Measurements from ENCODE around the gene KIAA0825.

Gene KIAA0825

DNA sequence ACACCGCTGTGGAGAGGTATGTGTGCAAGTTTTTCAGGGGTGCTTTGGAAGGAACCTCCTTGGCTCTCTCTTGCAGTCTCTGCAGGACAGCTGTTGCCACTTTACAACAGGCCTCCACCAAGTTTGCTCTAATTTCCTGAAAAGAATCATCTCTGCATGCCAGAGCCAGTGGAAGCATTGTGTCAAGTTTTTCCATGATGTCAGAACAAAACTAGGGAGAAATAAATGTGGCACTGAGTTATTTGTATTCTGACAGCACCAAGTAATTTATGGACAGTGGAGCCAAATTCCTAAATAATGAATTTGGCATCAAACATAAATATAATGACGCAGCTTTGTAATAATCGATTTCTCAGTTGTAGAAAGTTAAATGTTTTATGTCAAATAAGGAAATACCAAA is 146.9 kb downstream of the KIAA0825 start:
- H3K4me3 ChIP-seq (ENCODE audit: low read length in 2 of 2): no peak overlapping the region
- H3K9ac ChIP-seq (ENCODE audit: low read depth in 1 of 2, low read length in 2 of 2): no peak overlapping the region
- no peaks in the 10 kb centered on the region for H3K27me3 ChIP-seq (ENCODE audit: control insufficient read depth in 2 of 2, insufficient read depth in 2 of 2, low read length in 2 of 2)
- H3K36me3 ChIP-seq (ENCODE audit: control insufficient read depth in 2 of 2, insufficient read depth in 2 of 2, low read length in 2 of 2): no peaks in the 10 kb centered on the region
- no peaks in the 10 kb centered on the region for H3K9me3 ChIP-seq (ENCODE audit: control insufficient read depth in 2 of 2, low read length in 2 of 2)
- H3K27ac ChIP-seq (ENCODE audit: low read depth in 2 of 2, low read length in 2 of 2): no peak overlapping the region
- no peaks in the 10 kb centered on the region for H3K4me1 ChIP-seq (ENCODE audit: control insufficient read depth in 2 of 2, insufficient read depth in 2 of 2, low read length in 2 of 2)

DNA sequence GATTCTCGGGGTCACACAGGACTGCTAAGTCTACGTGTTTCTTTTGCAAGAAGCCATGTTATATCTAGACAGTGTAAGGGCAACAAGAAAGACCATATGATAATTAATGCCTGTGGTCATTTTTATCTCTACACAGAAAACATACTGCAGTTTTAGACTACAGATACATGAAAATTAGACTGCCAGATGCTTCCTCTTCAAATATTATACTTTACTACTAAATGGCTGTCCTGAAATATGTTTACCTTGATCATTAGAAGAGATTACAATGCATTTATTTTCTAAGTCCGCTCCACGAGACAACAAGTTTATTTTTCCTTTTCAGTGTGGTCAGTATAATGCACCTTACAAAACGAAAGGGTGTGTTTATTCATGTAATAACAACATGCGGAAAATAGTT is 147.6 kb downstream of the KIAA0825 start:
- no peak overlapping the region for H3K9ac ChIP-seq (ENCODE audit: low read depth in 1 of 2, low read length in 2 of 2)
- H3K27me3 ChIP-seq (ENCODE audit: control insufficient read depth in 2 of 2, insufficient read depth in 2 of 2, low read length in 2 of 2): no peaks in the 10 kb centered on the region
- no peaks in the 10 kb centered on the region for H3K9me3 ChIP-seq (ENCODE audit: control insufficient read depth in 2 of 2, low read length in 2 of 2)
- H3K4me3 ChIP-seq (ENCODE audit: low read length in 2 of 2): no peak overlapping the region
- no peak overlapping the region for H3K27ac ChIP-seq (ENCODE audit: low read depth in 2 of 2, low read length in 2 of 2)
- no peaks in the 10 kb centered on the region for H3K4me1 ChIP-seq (ENCODE audit: control insufficient read depth in 2 of 2, insufficient read depth in 2 of 2, low read length in 2 of 2)
- no peaks in the 10 kb centered on the region for H3K36me3 ChIP-seq (ENCODE audit: control insufficient read depth in 2 of 2, insufficient read depth in 2 of 2, low read length in 2 of 2)

DNA sequence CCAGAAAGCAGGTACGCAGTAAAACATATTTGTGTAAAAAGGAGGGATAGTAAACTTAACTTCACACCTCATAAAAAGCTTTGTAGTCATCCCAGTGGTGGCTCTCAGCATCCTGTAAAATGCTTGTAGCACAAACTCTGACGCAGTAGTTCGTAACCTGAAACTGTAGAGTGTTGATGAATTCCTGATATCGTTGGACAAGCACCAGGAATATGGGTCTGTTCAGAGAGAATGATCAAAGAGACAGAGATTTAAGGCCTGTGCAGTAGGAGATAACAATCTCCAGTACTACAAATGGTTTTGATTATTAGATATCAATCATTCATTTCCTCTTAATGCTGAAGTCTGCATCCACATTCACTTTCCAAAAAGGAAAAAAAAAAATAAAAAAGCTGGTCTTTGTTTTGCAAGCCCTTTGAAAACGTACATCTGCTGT is 148.5 kb downstream of the KIAA0825 start:
- no peaks in the 10 kb centered on the region for H3K27me3 ChIP-seq (ENCODE audit: control insufficient read depth in 2 of 2, insufficient read depth in 2 of 2, low read length in 2 of 2)
- H3K27ac ChIP-seq (ENCODE audit: low read depth in 2 of 2, low read length in 2 of 2): no peak overlapping the region
- no peaks in the 10 kb centered on the region for H3K36me3 ChIP-seq (ENCODE audit: control insufficient read depth in 2 of 2, insufficient read depth in 2 of 2, low read length in 2 of 2)
- H3K9me3 ChIP-seq (ENCODE audit: control insufficient read depth in 2 of 2, low read length in 2 of 2): no peaks in the 10 kb centered on the region
- H3K4me1 ChIP-seq (ENCODE audit: control insufficient read depth in 2 of 2, insufficient read depth in 2 of 2, low read length in 2 of 2): no peaks in the 10 kb centered on the region
- H3K9ac ChIP-seq (ENCODE audit: low read depth in 1 of 2, low read length in 2 of 2): no peak overlapping the region
- H3K4me3 ChIP-seq (ENCODE audit: low read length in 2 of 2): no peak overlapping the region

GRCh38 chr5:94467954-94468930 is 150.2 kb downstream of the KIAA0825 start:
- H3K9ac ChIP-seq (ENCODE audit: low read depth in 1 of 2, low read length in 2 of 2): no peak overlapping the region
- no peak overlapping the region for H3K4me3 ChIP-seq (ENCODE audit: low read length in 2 of 2)
- H3K36me3 ChIP-seq (ENCODE audit: control insufficient read depth in 2 of 2, insufficient read depth in 2 of 2, low read length in 2 of 2): no peaks in the 10 kb centered on the region
- no peaks in the 10 kb centered on the region for H3K4me1 ChIP-seq (ENCODE audit: control insufficient read depth in 2 of 2, insufficient read depth in 2 of 2, low read length in 2 of 2)
- no peaks in the 10 kb centered on the region for H3K27me3 ChIP-seq (ENCODE audit: control insufficient read depth in 2 of 2, insufficient read depth in 2 of 2, low read length in 2 of 2)
- no peak overlapping the region for H3K27ac ChIP-seq (ENCODE audit: low read depth in 2 of 2, low read length in 2 of 2)
- H3K9me3 ChIP-seq (ENCODE audit: control insufficient read depth in 2 of 2, low read length in 2 of 2): no peaks in the 10 kb centered on the region

DNA sequence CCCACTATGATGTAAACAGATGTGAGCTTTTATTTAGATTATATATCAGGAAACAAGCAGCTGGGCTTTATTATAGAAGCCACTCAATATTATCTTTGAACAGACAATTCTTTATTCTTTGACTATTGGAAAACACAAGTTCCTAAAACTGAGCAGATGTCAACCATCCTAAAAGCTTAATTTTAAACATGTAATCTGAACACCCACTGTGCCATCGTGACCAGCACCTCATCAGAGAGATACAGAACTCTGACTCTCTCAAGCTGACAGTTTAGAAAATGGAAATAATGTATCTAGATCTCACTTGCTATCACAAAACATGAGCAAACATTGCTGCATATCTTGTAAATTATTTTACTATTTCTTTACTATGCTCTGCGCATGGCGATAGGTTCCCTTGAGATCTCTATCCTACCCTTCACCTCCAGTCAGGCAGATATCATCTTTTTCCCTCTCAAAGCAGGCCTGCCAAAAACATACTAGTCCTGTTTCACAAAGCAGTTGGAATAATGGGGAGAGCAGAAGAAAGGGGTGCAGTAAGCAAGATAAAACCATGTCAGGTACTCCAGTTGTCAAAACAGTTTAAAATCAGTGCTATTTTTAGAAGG is 151.0 kb downstream of the KIAA0825 start:
- no peak overlapping the region for H3K27ac ChIP-seq (ENCODE audit: low read depth in 2 of 2, low read length in 2 of 2)
- H3K9me3 ChIP-seq (ENCODE audit: control insufficient read depth in 2 of 2, low read length in 2 of 2): no peaks in the 10 kb centered on the region

DNA sequence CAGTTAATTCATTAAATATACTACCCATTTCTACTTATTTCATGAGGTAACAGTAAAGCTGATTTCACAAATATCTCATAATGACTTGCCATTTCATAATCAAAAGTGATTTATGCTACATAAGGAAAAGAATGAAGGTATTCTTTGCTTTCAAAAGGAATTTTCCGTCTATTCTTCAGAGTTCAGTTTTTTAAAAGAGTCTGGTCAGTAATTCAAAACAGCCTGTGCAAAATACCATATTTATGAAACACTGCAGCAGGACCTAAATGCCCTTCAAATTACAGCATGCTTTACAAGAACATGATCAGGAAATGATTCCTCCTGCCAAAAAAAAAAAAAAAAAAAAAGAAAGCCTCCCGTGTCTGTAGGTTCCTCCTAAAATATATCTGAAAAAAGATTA is 154.7 kb downstream of the KIAA0825 start:
- Histone ChIP-seq H3K4me3 (ENCODE audit: low read length in 2 of 2) (no peak overlapping the region), H3K27ac (ENCODE audit: low read depth in 2 of 2, low read length in 2 of 2) (no peak overlapping the region), H3K9ac (ENCODE audit: low read depth in 1 of 2, low read length in 2 of 2) (no peak overlapping the region), H3K4me1 (ENCODE audit: control insufficient read depth in 2 of 2, insufficient read depth in 2 of 2, low read length in 2 of 2) (no peaks in the 10 kb centered on the region), H3K27me3 (ENCODE audit: control insufficient read depth in 2 of 2, insufficient read depth in 2 of 2, low read length in 2 of 2) (no peaks in the 10 kb centered on the region), H3K9me3 (ENCODE audit: control insufficient read depth in 2 of 2, low read length in 2 of 2) (no peaks in the 10 kb centered on the region), H3K36me3 (ENCODE audit: control insufficient read depth in 2 of 2, insufficient read depth in 2 of 2, low read length in 2 of 2) (no peaks in the 10 kb centered on the region)

More for the DNA sequence above, 151.0 kb downstream of the KIAA0825 start:
- Histone ChIP-seq H3K36me3 (ENCODE audit: control insufficient read depth in 2 of 2, insufficient read depth in 2 of 2, low read length in 2 of 2) (no peaks in the 10 kb centered on the region), H3K9ac (ENCODE audit: low read depth in 1 of 2, low read length in 2 of 2) (no peak overlapping the region), H3K4me3 (ENCODE audit: low read length in 2 of 2) (no peak overlapping the region), H3K27me3 (ENCODE audit: control insufficient read depth in 2 of 2, insufficient read depth in 2 of 2, low read length in 2 of 2) (no peaks in the 10 kb centered on the region), H3K4me1 (ENCODE audit: control insufficient read depth in 2 of 2, insufficient read depth in 2 of 2, low read length in 2 of 2) (no peaks in the 10 kb centered on the region)

DNA sequence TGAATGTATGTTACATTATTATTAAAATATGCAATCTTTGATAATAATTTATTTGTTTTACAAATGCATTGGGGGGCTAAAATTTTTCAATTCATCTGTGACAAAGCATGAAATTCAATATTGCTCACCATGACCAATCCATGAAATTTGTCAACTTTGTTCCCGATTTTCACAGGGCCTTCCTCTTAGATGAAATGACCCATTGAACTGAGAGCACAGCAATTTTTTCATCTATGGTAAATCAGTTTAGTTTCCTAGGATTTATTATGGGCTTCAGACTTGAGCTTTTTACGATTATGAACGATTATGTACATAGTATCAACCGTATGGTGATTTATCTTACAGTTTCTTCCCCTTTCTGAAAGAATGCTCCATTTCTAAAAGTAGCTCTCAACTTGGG is 157.3 kb downstream of the KIAA0825 start:
- H3K27me3 ChIP-seq (ENCODE audit: control insufficient read depth in 2 of 2, insufficient read depth in 2 of 2, low read length in 2 of 2): no peaks in the 10 kb centered on the region
- no peaks in the 10 kb centered on the region for H3K4me1 ChIP-seq (ENCODE audit: control insufficient read depth in 2 of 2, insufficient read depth in 2 of 2, low read length in 2 of 2)
- no peaks in the 10 kb centered on the region for H3K9me3 ChIP-seq (ENCODE audit: control insufficient read depth in 2 of 2, low read length in 2 of 2)
- H3K9ac ChIP-seq (ENCODE audit: low read depth in 1 of 2, low read length in 2 of 2): no peak overlapping the region
- no peaks in the 10 kb centered on the region for H3K36me3 ChIP-seq (ENCODE audit: control insufficient read depth in 2 of 2, insufficient read depth in 2 of 2, low read length in 2 of 2)
- H3K4me3 ChIP-seq (ENCODE audit: low read length in 2 of 2): no peak overlapping the region
- H3K27ac ChIP-seq (ENCODE audit: low read depth in 2 of 2, low read length in 2 of 2): no peak overlapping the region

DNA sequence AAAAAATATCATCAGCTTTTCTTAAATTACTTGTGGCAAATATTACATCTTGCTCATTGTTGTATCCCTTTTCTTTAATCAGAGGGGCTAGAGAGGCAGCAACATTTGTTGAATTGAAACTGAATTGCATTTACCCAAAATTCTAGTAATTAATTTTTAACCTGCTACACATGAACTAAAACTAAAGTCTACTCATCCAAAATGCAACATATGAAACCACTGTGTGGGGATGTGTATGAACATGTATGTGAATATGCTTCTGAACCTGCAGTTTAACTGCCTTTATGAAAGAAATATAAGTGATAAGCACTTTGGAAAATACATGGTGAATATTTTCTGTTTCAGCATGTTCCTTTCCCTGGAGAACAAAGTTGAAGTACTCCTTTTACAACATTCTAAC is 158.5 kb downstream of the KIAA0825 start:
- no peak overlapping the region for H3K9ac ChIP-seq (ENCODE audit: low read depth in 1 of 2, low read length in 2 of 2)
- no peak overlapping the region for H3K27ac ChIP-seq (ENCODE audit: low read depth in 2 of 2, low read length in 2 of 2)
- no peaks in the 10 kb centered on the region for H3K4me1 ChIP-seq (ENCODE audit: control insufficient read depth in 2 of 2, insufficient read depth in 2 of 2, low read length in 2 of 2)
- no peak overlapping the region for H3K4me3 ChIP-seq (ENCODE audit: low read length in 2 of 2)
- H3K36me3 ChIP-seq (ENCODE audit: control insufficient read depth in 2 of 2, insufficient read depth in 2 of 2, low read length in 2 of 2): no peaks in the 10 kb centered on the region
- no peaks in the 10 kb centered on the region for H3K27me3 ChIP-seq (ENCODE audit: control insufficient read depth in 2 of 2, insufficient read depth in 2 of 2, low read length in 2 of 2)
- no peaks in the 10 kb centered on the region for H3K9me3 ChIP-seq (ENCODE audit: control insufficient read depth in 2 of 2, low read length in 2 of 2)

- Histone ChIP-seq H3K4me3 (ENCODE audit: low read length in 2 of 2) (no peak overlapping the region), H3K4me1 (ENCODE audit: control insufficient read depth in 2 of 2, insufficient read depth in 2 of 2, low read length in 2 of 2) (no peaks in the 10 kb centered on the region), H3K36me3 (ENCODE audit: control insufficient read depth in 2 of 2, insufficient read depth in 2 of 2, low read length in 2 of 2) (no peaks in the 10 kb centered on the region), H3K9ac (ENCODE audit: low read depth in 1 of 2, low read length in 2 of 2) (no peak overlapping the region), H3K27ac (ENCODE audit: low read depth in 2 of 2, low read length in 2 of 2) (no peak overlapping the region), H3K9me3 (ENCODE audit: control insufficient read depth in 2 of 2, low read length in 2 of 2) (no peaks in the 10 kb centered on the region), H3K27me3 (ENCODE audit: control insufficient read depth in 2 of 2, insufficient read depth in 2 of 2, low read length in 2 of 2) (no peaks in the 10 kb centered on the region)
Observed at GRCh38 chr5:94457788-94458187, 160.6 kb downstream of the KIAA0825 start.

DNA sequence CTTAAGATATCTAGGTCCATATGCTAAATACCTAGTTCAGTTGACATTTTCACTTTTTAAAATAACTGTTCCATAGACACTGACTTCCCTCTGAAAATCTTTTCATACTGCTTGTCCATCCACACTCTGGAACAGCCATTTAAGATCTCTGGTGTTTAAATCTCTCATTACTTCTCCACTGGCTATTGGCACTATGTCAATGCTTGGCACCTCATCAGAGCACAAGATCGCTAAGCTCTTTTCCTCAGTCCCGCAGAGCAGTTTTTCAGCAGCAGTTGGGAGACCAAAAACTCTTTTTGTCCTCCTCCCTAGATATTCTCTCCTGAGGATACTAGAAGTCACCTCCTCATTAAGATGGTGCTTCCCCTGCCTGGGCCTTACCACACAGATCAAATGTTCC is 172.7 kb downstream of the KIAA0825 start:
- H3K4me3 ChIP-seq (ENCODE audit: low read length in 2 of 2): no peak overlapping the region
- H3K36me3 ChIP-seq (ENCODE audit: control insufficient read depth in 2 of 2, insufficient read depth in 2 of 2, low read length in 2 of 2): no peaks in the 10 kb centered on the region
- no peak overlapping the region for H3K9ac ChIP-seq (ENCODE audit: low read depth in 1 of 2, low read length in 2 of 2)
- no peaks in the 10 kb centered on the region for H3K4me1 ChIP-seq (ENCODE audit: control insufficient read depth in 2 of 2, insufficient read depth in 2 of 2, low read length in 2 of 2)
- no peaks in the 10 kb centered on the region for H3K9me3 ChIP-seq (ENCODE audit: control insufficient read depth in 2 of 2, low read length in 2 of 2)
- no peak overlapping the region for H3K27ac ChIP-seq (ENCODE audit: low read depth in 2 of 2, low read length in 2 of 2)
- no peaks in the 10 kb centered on the region for H3K27me3 ChIP-seq (ENCODE audit: control insufficient read depth in 2 of 2, insufficient read depth in 2 of 2, low read length in 2 of 2)
